HG02840 (cell line): ENCODE results near the gene AMOTL2.

Experiments
- ATAC-seq: cut with Tn5 transposase; IDR thresholded peaks from one replicate; pipeline ENCODE4 v1.9.1; 2021; ENCODE audit warnings: mild to moderate bottlenecking, moderate library complexity, moderate number of reproducible peaks; ENCODE audit not compliant: unreplicated experiment, low FRiP score

Gene AMOTL2

DNA sequence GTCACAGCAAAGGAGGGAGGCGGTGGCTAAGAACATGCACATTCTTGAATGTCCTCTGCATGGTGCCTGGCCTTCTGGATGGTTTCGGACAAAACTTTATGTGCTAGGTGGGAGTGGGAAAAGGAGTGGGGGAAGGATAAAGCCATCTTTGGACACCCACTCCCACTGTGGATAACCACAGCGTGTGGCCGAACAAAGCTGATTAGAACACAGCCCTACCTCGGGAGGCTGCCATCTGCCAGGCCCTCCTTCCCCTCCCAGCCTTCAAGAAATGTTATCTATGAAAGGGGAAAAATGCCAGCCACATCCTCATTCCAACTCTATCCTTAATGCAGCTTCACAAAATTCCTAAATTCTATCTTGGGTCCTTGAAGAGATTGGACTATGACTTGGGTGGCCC is 18.8 kb downstream of the AMOTL2 start:
- no peak for ATAC-seq

DNA sequence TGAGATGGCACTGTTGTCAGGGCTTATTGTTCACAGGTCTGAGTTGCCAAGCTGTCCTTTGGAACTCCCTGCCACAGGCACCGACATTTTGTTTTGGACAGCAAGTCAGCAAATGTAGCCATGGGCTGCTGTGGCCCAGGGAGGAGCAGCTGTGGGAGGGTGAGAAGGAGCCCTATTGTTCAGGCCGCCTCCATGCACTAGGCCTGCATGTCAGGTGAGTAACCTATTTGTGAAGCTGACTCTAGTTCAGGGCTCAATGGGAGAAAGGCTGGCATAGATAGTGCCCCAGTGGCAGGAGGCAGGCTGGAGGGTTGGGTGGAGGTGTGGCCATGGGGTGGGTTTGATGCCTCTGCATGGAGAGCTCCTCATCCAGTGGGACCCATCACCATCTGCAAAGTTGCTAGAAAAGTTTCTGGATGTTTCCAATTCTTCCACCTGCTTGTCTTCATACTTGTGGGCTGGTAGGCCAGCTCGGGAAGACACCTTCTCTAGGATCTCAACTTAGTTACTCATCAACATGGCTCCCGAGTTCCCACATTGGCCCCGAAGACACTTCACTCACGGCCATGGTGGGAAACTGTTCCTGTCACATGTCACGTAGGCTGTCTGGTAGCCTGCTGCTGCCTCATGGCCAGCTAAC is 19.5 kb downstream of the AMOTL2 start:
- no peak for ATAC-seq

DNA sequence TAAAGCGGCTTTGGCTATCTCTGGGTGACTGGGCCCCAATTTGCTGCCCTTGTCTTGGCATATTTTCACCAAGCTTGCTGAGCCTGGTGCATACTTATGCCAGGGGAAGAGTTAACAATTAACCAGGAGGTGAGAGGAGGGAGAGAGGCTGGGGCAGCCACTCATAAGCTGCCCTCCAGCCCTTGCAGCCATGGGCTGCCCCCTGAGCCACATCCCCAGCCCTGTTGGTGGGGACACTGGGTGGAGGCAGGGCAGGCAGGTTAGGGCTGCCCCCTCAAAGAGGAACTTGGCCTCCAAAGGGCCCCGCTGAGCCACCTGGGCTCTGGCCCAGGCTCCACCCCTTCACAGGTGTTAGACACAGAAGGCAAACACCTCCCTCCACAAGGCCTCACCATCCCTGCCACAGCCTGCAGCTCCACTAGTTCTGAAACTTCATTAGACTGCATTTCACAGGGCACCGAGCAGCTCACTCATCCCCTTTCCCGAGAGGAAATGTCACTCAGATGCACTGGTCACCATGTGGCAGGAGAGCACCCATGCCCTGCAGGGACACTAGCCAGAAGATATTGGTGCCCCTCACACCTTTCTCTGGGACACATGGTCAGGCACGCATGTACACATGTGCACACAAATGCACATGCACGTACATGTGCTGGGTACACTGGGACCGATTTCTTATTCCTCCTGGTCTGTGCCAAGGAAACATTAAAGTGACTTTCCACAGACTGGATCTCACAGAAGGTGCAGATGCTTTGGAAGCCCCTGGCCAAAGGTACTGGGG is 20.2 kb downstream of the AMOTL2 start:
- no peak for ATAC-seq

DNA sequence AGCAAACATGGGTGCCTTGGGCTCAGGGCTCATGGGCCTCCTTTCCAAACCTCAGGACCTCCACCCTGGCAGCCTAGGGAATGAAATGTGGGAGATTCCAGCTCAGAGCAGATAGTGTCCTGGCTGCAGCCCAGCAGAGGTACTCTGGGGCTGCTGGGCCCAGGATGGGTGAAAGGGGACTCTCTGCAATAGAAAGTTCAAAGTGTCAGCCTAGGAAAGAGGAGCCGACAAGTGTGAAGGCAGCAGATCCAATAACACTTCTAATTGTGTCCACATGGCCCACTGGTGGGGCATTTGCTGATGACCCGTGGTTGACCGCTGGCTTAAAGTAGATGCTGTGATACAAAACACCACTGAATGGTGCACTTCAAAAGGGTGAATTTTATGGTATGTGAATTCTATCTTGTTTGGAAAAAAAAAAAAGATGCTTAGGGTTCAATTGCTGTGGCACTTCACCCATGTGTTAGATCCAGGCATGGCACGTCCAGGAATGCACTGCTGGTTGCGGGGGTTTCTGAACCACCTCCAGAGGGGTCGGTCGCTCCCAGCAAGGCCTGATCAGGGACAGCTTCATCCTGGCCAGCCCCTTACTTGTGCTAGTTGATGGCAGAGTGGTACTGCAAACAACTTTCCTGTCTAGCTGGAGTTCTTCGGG is 20.9 kb downstream of the AMOTL2 start:
- no peak for ATAC-seq

DNA sequence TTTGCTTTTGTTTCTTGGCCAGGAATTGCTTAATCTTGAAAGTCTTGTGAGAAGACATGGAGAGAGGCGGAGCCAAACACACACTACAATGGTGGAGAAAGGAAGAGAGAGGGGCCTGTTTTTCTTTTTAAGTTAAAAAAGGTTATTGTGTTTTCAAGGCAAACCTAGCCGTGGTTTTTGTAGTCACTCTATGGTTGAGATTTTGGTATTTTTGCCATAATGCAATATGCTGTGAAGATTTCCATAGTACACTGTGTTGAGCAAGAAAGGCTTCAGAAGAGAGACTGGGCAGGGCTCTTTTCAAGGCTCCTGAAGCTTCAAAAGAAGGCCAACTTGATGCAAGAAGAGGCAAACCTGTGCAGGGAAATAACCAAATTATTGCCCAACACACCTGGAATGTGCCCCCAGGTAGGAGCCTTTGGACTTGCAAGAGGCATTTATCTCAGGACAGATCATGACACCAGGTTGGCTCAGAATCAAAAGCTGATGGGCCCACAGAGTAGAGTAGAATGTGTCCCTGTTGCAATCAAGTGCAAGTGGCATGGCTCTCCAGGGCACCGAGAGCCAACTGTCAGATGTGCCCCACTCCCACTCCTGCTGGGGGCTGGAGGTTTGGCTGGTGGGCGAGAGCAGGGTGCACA is 22.1 kb downstream of the AMOTL2 start:
- no peak for ATAC-seq

DNA sequence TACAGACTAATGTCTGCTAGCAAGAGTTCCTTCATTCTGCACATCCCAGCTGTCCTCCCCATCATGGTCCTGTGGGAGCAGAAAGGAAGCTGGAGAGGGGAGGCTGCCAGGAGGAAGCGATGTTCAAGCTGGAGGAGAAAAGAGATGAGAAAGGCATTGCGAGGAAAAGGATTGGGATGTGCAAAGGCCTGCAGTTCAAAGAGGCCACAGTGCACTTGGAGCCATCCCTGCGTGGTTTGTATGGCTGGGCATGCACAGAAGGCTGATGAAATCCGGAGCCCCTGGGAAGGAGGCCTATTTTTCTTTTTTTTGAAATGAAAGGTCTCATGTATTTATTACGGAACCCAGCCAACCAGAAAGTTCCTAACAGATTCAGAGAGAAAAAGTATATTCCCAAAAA is 22.8 kb downstream of the AMOTL2 start:
- no peak for ATAC-seq

DNA sequence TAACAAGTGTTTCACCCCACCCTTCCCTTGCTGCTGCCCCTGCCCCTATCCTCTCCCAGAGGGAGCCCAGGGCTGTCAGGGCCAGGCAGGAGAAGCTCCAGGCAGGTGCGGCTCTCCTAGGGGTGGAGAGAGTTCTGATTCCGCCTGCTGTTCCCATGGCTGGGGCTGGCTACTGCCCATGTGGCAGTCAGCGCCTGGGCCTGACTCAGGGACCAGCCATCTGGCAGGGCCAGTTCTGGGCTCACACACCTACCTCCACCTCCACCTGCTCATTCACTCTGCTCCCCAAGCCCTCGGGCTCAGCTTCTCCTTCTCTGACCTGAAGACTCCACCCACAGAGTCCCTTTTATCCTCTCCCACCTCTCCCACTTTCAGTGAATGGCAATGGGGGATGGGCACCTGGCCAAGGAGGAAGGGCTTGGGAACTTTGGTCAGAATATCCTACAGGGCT is 23.4 kb downstream of the AMOTL2 start:
- no peak for ATAC-seq

DNA sequence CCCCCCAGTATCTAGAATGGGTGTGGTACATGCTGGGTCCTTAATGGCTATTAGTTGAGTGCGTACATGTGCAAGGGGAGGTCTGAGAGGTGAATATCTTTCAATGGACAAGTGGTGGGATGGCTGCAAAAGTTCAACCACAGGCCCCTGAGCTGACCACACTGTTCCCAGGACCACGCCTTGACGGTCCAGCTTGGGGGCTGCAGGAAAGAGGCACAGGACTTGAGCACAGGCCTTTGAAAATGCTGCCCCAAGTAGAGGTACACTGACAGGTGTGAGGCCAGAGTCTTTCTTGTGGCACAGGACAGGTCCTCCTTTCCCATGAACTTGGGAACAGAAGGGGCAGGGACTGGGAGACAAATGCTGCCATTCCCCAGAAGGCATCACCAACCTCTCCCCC is 24.0 kb downstream of the AMOTL2 start:
- ATAC-seq = no peak

DNA sequence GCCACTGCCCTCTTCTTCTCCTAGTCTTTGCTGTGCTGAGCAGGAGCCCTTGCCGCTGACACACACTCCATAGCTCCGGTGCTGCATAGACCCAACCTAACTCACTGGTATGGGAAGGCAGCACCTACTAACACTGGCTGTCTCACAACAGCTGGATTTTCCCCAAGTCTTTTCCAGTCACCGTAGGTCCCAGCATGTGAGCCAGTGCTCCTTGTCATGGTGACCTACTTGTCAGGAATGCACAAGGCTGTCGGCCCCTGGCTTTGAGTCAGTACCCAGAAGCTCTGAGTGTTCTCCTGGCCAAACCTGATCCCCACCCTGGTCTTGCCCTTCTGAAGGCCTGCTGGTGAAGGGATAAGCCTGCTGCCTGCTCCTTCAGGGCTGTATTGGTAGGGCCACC is 25.7 kb downstream of the AMOTL2 start:
- ATAC-seq = no peak

DNA sequence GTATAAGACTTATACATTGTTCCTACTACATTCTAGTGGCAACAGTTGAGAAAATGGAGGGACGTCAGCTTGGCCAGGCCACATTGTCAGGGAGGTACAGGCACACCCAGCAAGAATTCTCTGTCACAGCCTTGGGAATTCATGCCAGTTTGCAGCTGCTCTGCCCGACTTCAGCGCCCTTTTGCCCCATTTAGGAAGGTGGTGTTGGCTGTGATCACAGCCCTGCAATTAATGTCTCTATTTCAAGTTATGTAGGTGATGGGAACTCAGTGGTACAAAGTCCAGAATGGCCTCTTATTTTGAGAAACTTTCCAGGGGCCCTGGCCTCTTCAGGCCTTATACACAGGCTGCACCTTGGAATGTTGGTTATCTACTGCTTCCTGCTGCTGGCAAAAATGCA is 26.7 kb downstream of the AMOTL2 start:
- no peak for ATAC-seq

DNA sequence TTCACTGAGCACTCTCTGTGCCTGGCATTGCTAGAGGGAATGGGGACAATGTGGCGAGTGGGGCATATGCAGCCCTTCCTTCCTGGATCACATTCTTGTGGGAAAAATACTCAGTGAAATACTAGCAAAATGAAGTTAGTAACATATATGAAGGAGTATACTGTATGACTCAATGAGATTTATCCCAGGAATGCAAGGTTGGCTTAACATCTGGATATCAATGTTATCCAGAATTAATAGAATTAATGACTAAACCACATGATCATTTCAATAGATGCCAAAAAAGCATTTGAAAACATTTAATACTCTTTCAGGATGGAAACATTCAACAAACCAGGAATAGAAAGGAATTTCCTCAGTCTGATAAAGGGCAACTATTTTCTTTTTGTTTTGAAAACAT is 27.5 kb downstream of the AMOTL2 start:
- no peak for ATAC-seq

DNA sequence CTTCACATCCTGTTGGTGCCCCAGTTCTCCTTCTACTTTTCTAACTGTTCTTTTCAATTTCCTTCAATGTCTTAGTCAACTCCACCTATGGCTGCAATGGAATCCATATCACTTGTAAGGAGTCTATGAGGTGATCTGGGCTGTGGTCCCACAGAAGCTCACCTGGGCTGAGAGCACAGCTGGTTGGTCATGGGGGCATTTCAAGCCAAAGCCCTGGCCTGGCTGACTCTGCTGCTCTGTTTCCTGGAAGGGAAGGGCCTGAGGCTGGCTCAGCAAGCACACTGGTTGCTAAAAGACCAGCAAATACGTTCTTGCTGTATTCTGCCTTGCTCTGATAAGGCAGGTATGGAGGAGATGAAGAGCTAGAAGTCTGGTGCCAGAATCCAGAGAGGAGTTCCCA is 29.0 kb downstream of the AMOTL2 start:
- no peak for ATAC-seq

DNA sequence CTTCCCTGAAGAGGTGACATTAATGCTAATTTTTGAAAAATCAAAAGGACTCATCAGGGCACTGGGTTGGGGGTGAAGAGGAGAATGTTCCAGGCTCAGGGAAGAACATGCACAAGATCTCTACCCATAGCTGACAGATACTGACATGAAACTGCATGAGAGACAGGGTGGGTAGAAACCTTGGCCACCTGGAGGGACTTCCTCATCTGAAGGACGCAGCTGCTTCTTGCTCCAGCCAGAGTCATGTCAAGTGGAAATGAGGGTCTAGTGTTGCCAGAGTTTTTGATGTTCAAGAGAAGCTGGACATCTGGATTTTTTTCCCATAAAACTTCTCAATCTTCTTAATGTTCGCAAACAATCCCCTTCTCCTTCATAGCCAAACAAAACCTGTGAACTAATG is 29.7 kb downstream of the AMOTL2 start:
- ATAC-seq = no peak

DNA sequence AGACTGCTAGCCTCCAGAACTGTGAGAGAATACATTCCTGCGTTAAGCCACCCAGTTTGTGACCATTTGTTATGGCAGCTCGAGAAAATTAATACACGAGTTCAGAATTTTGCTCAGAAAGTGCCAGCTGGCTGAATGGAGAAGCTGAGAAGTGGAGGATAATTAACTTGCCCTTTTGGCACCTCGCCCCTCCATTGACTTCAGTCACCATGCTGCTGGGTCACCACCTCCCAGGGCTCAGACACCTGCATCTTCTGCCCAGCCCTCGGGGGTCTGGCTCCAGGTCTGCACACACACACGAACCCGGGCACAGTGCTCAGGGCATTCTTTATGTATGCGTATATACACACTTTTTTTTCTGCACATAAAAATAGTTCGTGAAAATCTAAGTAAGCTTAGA is 32.0 kb downstream of the AMOTL2 start:
- ATAC-seq = no peak

DNA sequence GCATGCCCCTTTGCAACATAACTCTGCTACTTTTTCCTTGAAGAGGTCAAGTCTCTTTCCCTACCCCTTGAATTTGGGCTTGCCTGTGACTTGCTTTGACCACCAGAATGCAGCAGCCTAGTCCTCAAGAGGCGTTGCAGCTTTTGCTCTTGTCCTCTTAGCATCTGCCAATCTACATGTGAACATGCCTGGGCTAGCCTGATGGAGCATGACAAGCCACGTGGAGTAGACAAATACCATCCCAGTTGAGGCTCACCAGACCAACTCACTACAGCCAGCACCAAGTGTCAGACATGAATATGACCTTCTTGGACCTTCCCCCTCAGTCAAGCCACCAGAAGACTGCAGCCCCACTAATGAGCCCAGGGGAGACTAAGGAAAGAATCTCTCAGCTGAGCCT is 32.9 kb downstream of the AMOTL2 start:
- no peak for ATAC-seq

DNA sequence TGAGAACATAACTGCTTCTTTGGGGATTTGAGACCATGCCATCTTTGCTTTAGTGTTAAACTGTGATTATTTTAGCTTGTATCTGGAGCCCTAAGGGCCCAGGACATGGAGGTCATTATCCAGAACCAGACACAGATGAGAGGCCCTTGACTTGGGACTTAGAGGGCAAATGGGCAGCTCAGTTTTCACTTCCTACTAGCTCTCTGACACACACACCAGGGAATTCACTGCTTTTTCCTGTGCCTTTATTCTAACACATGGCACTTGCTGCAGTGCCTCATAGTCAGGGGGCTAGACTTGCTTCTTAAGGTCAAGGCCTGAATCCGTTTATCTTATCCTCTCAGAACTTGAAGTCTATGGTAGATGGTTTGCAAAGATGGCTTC is 33.3 kb downstream of the AMOTL2 start:
- ATAC-seq = no peak

DNA sequence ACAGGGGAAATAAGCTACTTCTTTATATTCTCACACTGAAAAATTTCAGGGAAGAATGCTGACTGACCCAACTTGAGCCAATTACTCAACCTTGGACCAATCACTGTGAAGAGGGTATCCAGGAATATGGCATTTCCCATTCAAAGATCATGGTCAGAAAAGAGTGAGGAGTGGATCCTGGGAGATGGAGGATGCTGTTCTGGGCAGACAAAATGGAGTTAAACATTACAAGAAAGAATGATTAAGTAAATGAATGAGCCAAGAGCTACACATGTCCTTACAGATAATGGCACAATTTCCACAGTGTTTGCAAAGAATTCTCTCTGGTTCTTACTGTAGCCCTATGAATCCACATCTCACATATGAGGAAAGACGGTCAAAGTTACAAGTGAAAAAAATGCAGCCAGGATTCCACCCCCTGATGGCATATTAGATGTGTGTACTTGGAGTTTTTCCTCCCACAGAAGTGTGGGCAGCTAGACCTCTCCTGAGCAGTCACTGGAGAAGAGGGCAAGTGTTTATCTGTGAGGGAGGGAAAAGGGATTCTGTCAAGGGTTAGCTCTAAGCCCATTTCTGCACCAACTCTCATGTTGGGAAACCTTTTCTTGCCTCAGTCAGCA is 33.8 kb downstream of the AMOTL2 start:
- no peak for ATAC-seq

DNA sequence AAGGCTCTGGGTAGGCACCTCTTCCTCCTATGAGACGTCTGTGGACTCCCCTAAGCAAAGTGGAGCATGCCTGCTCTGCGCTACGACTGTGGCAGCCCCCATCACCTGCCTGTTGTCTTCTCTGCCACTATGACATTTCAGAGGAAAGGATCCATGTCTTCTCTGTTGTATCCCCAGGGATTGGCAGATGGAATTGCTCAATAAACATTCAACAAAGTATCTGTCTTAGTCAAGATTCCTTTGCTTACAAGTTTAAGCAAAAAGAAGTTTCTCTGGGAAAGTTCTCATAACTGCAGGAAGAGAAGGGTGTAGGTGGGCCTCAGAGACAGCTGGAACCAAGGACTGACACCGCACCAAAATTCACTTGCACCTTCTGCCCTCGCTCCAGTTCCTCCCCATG is 34.3 kb downstream of the AMOTL2 start:
- ATAC-seq = no peak

DNA sequence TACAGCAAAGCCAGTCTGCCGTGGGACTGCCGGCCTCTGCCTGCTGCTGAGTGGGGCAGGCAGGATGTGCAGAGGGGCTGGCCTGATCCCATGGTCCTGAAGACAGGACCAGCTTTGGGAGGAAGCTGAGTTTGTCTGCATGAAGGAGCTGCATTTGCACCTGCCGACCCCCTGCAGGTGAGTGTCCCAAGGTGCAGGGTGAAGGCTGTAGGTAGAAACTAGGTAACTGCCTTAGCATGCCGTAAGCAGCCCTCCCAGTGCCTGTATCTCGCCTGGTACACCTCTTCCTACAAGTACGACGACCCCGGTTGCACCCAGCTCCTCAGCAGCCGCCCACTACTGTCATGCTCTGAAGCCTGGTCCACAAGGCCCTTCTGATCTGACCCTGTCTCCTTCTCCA is 34.9 kb downstream of the AMOTL2 start:
- ATAC-seq = no peak

DNA sequence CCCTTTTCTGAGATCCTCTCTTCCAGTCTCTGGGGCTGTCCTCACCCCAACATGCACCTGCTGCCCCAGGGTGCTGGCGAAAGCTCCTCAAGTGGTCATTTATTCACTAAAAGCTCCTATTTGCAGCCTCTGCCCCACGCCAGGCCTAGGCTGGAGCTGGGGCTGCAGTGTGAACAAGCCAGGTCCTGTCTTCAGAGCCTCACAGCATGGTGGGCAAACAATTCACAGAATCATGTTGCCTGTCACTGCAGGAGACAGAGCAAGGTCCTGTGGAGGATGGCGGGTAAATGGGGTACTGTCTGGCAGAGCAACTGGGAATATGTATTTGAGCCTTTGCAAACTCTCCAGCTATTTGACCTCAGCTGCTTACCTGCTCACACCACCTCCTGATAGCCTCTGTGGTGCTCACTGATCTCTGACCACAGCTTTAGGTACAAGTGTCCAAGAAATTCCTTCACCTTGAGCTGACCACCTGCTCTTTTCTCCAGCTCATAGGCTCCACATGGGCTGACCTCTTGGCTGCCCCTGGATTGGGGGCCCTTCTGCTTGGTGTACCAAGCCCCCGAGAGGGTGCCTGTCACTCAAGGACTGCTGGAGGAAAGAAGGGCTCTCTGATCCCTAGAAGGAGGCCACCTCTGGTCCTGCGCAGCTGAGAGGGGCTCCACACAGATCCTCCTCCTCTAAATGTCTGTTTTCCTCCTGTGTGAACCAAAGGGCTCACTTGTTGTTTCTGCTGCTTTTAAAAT is 35.6 kb downstream of the AMOTL2 start:
- ATAC-seq = no peak
